ENCODE data around the gene RLF. TPM values are rescaled to one million over a fixed set of nuclear protein-coding genes. Genes with fewer than 3 reads are reported as not detected.

RLF gene
- total and polyA plus RNA-seq, 2 of the 8 experiments (the other 6 are each of a cell fraction or from before 2014, with no cell fraction given) = 4.2 to 18.0 TPM

DNA sequence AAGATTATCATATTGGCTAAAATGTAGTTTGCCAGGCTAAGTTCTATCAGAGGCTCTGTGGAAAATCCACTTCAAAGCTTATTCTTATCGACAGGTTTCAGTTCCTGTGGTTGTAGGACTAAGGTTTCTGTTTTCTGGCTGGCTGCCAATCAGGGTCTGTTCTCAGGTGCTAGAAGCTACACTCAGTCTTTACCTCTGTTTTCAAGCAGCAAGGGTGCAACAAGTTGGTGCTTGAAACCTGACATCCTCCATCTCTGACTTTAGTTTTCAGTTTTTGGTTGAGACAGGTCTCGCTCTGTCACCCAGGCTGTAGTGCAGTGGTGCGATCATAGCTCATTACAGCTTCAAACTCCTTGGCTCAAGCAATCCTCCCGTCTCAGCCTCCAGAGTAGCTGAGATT lies 71.3 kb downstream of the RLF start (continued):
- TF ChIP-seq, protein P1, sequence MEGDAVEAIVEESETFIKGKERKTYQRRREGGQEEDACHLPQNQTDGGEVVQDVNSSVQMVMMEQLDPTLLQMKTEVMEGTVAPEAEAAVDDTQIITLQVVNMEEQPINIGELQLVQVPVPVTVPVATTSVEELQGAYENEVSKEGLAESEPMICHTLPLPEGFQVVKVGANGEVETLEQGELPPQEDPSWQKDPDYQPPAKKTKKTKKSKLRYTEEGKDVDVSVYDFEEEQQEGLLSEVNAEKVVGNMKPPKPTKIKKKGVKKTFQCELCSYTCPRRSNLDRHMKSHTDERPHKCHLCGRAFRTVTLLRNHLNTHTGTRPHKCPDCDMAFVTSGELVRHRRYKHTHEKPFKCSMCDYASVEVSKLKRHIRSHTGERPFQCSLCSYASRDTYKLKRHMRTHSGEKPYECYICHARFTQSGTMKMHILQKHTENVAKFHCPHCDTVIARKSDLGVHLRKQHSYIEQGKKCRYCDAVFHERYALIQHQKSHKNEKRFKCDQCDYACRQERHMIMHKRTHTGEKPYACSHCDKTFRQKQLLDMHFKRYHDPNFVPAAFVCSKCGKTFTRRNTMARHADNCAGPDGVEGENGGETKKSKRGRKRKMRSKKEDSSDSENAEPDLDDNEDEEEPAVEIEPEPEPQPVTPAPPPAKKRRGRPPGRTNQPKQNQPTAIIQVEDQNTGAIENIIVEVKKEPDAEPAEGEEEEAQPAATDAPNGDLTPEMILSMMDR (IDR thresholded peaks at IDR 0.05; ENCODE audit: control extremely low read depth in 1 of 3, insufficient read depth in 1 of 3, low read depth in 1 of 3, low read length in 3 of 3) = no peak
- TF ChIP-seq CTBP2 (IDR thresholded peaks at IDR 0.05; ENCODE audit: borderline replicate concordance, insufficient read depth, insufficient read length, low read length) (no peak), BCL11A (IDR thresholded peaks at IDR 0.05; ENCODE audit: low read depth in 2 of 2, low read length in 2 of 2) (no peak)
